ENCODE data around the gene TRAF4.
"Not testable (repeated sequence)": the region's sequence is repeated elsewhere in the genome, so short reads cannot be mapped to it uniquely, and the experiment has no call there.

The TRAF4 gene

GRCh38 chr17:28723159-28723835 lies 20.5 kb upstream of the TRAF4 start:
- Histone ChIP-seq H3K36me3 (ENCODE audit: control insufficient read depth in 2 of 2, insufficient read depth in 2 of 2, low read length in 2 of 2) (peaks cover 24 to 37% of the 10 kb centered on the region in 2 donors), H3K27me3 (ENCODE audit: control insufficient read depth in 2 of 2, insufficient read depth in 2 of 2, low read length in 2 of 2) (no peaks in the 10 kb centered on the region), H3K4me3 (ENCODE audit: low read length in 2 of 2) (no peak overlapping the region), H3K9me3 (ENCODE audit: control insufficient read depth in 2 of 2, low read length in 2 of 2) (no peaks in the 10 kb centered on the region), H3K27ac (ENCODE audit: low read depth in 2 of 2, low read length in 2 of 2) (no peak overlapping the region), H3K4me1 (ENCODE audit: control insufficient read depth in 2 of 2, insufficient read depth in 2 of 2, low read length in 2 of 2) (peaks cover 56 to 66% of the 10 kb centered on the region in 2 donors), H3K9ac (ENCODE audit: low read depth in 1 of 2, low read length in 2 of 2) (no peak overlapping the region)

GRCh38 chr17:28723836-28724499 lies 19.8 kb upstream of the TRAF4 start:
- H3K27ac ChIP-seq (ENCODE audit: low read depth in 2 of 2, low read length in 2 of 2): peak overlapping the region in 1 of 2 donors; percentile 99
- peaks cover 54 to 61% of the 10 kb centered on the region in 2 donors for H3K4me1 ChIP-seq (ENCODE audit: control insufficient read depth in 2 of 2, insufficient read depth in 2 of 2, low read length in 2 of 2)
- not testable (repeated sequence) for H3K9ac ChIP-seq (ENCODE audit: low read depth in 1 of 2, low read length in 2 of 2); H3K4me3 ChIP-seq (ENCODE audit: low read length in 2 of 2); H3K9me3 ChIP-seq (ENCODE audit: control insufficient read depth in 2 of 2, low read length in 2 of 2); H3K27me3 ChIP-seq (ENCODE audit: control insufficient read depth in 2 of 2, insufficient read depth in 2 of 2, low read length in 2 of 2)
- H3K36me3 ChIP-seq (ENCODE audit: control insufficient read depth in 2 of 2, insufficient read depth in 2 of 2, low read length in 2 of 2): peaks cover 24 to 37% of the 10 kb centered on the region in 2 donors

- Histone ChIP-seq H3K4me3 (ENCODE audit: low read length in 2 of 2) (peak overlapping the region; percentile 74 to 75), H3K9ac (ENCODE audit: low read depth in 1 of 2, low read length in 2 of 2) (peak overlapping the region; percentile 68 to 83), H3K27me3 (ENCODE audit: control insufficient read depth in 2 of 2, insufficient read depth in 2 of 2, low read length in 2 of 2) (no peaks in the 10 kb centered on the region), H3K27ac (ENCODE audit: low read depth in 2 of 2, low read length in 2 of 2) (peak overlapping the region; percentile 99), H3K36me3 (ENCODE audit: control insufficient read depth in 2 of 2, insufficient read depth in 2 of 2, low read length in 2 of 2) (peaks cover 24 to 37% of the 10 kb centered on the region in 2 donors), H3K4me1 (ENCODE audit: control insufficient read depth in 2 of 2, insufficient read depth in 2 of 2, low read length in 2 of 2) (peaks cover 53 to 63% of the 10 kb centered on the region in 2 donors), H3K9me3 (ENCODE audit: control insufficient read depth in 2 of 2, low read length in 2 of 2) (no peaks in the 10 kb centered on the region)
Observed at GRCh38 chr17:28724500-28725165, 19.2 kb upstream of the TRAF4 start.

GRCh38 chr17:28725166-28725659 lies 18.6 kb upstream of the TRAF4 start:
- Histone ChIP-seq H3K9me3 (ENCODE audit: control insufficient read depth in 2 of 2, low read length in 2 of 2) (no peaks in the 10 kb centered on the region), H3K36me3 (ENCODE audit: control insufficient read depth in 2 of 2, insufficient read depth in 2 of 2, low read length in 2 of 2) (peaks cover 24 to 37% of the 10 kb centered on the region in 2 donors), H3K4me1 (ENCODE audit: control insufficient read depth in 2 of 2, insufficient read depth in 2 of 2, low read length in 2 of 2) (peaks cover 53 to 64% of the 10 kb centered on the region in 2 donors), H3K27me3 (ENCODE audit: control insufficient read depth in 2 of 2, insufficient read depth in 2 of 2, low read length in 2 of 2) (no peaks in the 10 kb centered on the region), H3K9ac (ENCODE audit: low read depth in 1 of 2, low read length in 2 of 2) (peak overlapping the region; percentile 68 to 83), H3K27ac (ENCODE audit: low read depth in 2 of 2, low read length in 2 of 2) (peak overlapping the region; percentile 99), H3K4me3 (ENCODE audit: low read length in 2 of 2) (peak overlapping the region; percentile 74 to 75)

- peaks cover 51 to 58% of the 10 kb centered on the region in 2 donors for H3K4me1 ChIP-seq (ENCODE audit: control insufficient read depth in 2 of 2, insufficient read depth in 2 of 2, low read length in 2 of 2)
Observed at GRCh38 chr17:28725660-28726225, 18.1 kb upstream of the TRAF4 start.

GRCh38 chr17:28726226-28726626 lies 17.6 kb upstream of the TRAF4 start, which contains the start of gene TLCD1:
TSS of gene TLCD1 (minus strand) at chr17:28726233. CDS start at chr17:28726097, 136 bp downstream.
- Histone ChIP-seq H3K36me3 (ENCODE audit: control insufficient read depth in 2 of 2, insufficient read depth in 2 of 2, low read length in 2 of 2) (peaks cover 24 to 33% of the 10 kb centered on the region in 2 donors), H3K4me3 (ENCODE audit: low read length in 2 of 2) (peak within 1 kb of the TSS; percentile 82 to 91), H3K9ac (ENCODE audit: low read depth in 1 of 2, low read length in 2 of 2) (peak within 1 kb of the TSS; percentile 96 to 99), H3K27ac (ENCODE audit: low read depth in 2 of 2, low read length in 2 of 2) (peak within 1 kb of the TSS; percentile 99), H3K27me3 (ENCODE audit: control insufficient read depth in 2 of 2, insufficient read depth in 2 of 2, low read length in 2 of 2) (no peaks in the 10 kb centered on the region), H3K4me1 (ENCODE audit: control insufficient read depth in 2 of 2, insufficient read depth in 2 of 2, low read length in 2 of 2) (peaks cover 46 to 54% of the 10 kb centered on the region in 2 donors), H3K9me3 (ENCODE audit: control insufficient read depth in 2 of 2, low read length in 2 of 2) (no peaks in the 10 kb centered on the region)

More at GRCh38 chr17:28725660-28726225, 18.1 kb upstream of the TRAF4 start:
- Histone ChIP-seq H3K9ac (ENCODE audit: low read depth in 1 of 2, low read length in 2 of 2) (peak overlapping the region; percentile 68 to 83), H3K27me3 (ENCODE audit: control insufficient read depth in 2 of 2, insufficient read depth in 2 of 2, low read length in 2 of 2) (no peaks in the 10 kb centered on the region), H3K4me3 (ENCODE audit: low read length in 2 of 2) (peak overlapping the region; percentile 74 to 75), H3K9me3 (ENCODE audit: control insufficient read depth in 2 of 2, low read length in 2 of 2) (no peaks in the 10 kb centered on the region), H3K27ac (ENCODE audit: low read depth in 2 of 2, low read length in 2 of 2) (peak overlapping the region; percentile 99), H3K36me3 (ENCODE audit: control insufficient read depth in 2 of 2, insufficient read depth in 2 of 2, low read length in 2 of 2) (peaks cover 24 to 37% of the 10 kb centered on the region in 2 donors)

GRCh38 chr17:28726627-28727491 lies 17.0 kb upstream of the TRAF4 start:
- H3K9ac ChIP-seq (ENCODE audit: low read depth in 1 of 2, low read length in 2 of 2): peak overlapping the region; percentile 96 to 99
- peaks cover 39 to 47% of the 10 kb centered on the region in 2 donors for H3K4me1 ChIP-seq (ENCODE audit: control insufficient read depth in 2 of 2, insufficient read depth in 2 of 2, low read length in 2 of 2)
- peaks cover 24 to 31% of the 10 kb centered on the region in 2 donors for H3K36me3 ChIP-seq (ENCODE audit: control insufficient read depth in 2 of 2, insufficient read depth in 2 of 2, low read length in 2 of 2)
- H3K27ac ChIP-seq (ENCODE audit: low read depth in 2 of 2, low read length in 2 of 2): peak overlapping the region; percentile 99
- no peaks in the 10 kb centered on the region for H3K9me3 ChIP-seq (ENCODE audit: control insufficient read depth in 2 of 2, low read length in 2 of 2)
- H3K27me3 ChIP-seq (ENCODE audit: control insufficient read depth in 2 of 2, insufficient read depth in 2 of 2, low read length in 2 of 2): no peaks in the 10 kb centered on the region
- H3K4me3 ChIP-seq (ENCODE audit: low read length in 2 of 2): peak overlapping the region; percentile 82 to 91

- H3K9ac ChIP-seq (ENCODE audit: low read depth in 1 of 2, low read length in 2 of 2): peak within 1 kb of the TSS; percentile 96 to 99
- no peaks in the 10 kb centered on the region for H3K27me3 ChIP-seq (ENCODE audit: control insufficient read depth in 2 of 2, insufficient read depth in 2 of 2, low read length in 2 of 2)
- H3K36me3 ChIP-seq (ENCODE audit: control insufficient read depth in 2 of 2, insufficient read depth in 2 of 2, low read length in 2 of 2): peaks cover 10 to 16% of the 10 kb centered on the region in 2 donors
- no peaks in the 10 kb centered on the region for H3K9me3 ChIP-seq (ENCODE audit: control insufficient read depth in 2 of 2, low read length in 2 of 2)
- H3K4me3 ChIP-seq (ENCODE audit: low read length in 2 of 2): peak within 1 kb of the TSS; percentile 91
- peaks cover 33 to 39% of the 10 kb centered on the region in 2 donors for H3K4me1 ChIP-seq (ENCODE audit: control insufficient read depth in 2 of 2, insufficient read depth in 2 of 2, low read length in 2 of 2)
- H3K27ac ChIP-seq (ENCODE audit: low read depth in 2 of 2, low read length in 2 of 2): peak within 1 kb of the TSS; percentile 99
Observed at GRCh38 chr17:28728364-28729200, 15.2 kb upstream of the TRAF4 start, which contains the start of gene NEK8. TSS of gene NEK8 (plus strand) at chr17:28728788. CDS start at chr17:28728814, 26 bp downstream.

All from mucosa of rectum (tissue), 2 donors.